SK-N-SH (cell line): ENCODE data around the gene PCYT2. TPM values are rescaled to one million over a fixed set of nuclear protein-coding genes. Genes with fewer than 3 reads are reported as not detected.

Experiments used
- CTCF ChIA-PET: fragments of 300-600, 350-600 bp; formaldehyde crosslinking; extraction: SDS; loops from one replicate; lab custom pipeline; 2021; lab: Yijun Ruan, JAX
- POLR2A ChIA-PET: fragments of 350-600 bp; sonication (Branson Sonifier 250); formaldehyde crosslinking; extraction: SDS; loops from one replicate; lab custom pipeline; 2020; ENCODE audit warnings: antibody characterized with exemption, inconsistent platforms; lab: Yijun Ruan, JAX
- DNase-seq: peaks from one replicate; pipeline ENCODE4 v3.0.0; 2012
- H2AFZ ChIP-seq: fragments of 200-600 bp; sonication (generic); 2 replicates; pipeline ENCODE4 v1.8.1; 2016; ENCODE audit warnings: antibody characterized with exemption, mild to moderate bottlenecking, low read depth
- H3F3A ChIP-seq: fragments of 200-600 bp; sonication (generic); replicated peaks from 2 replicates; pipeline ENCODE3; 2016; ENCODE audit warnings: antibody characterized with exemption, mild to moderate bottlenecking; ENCODE audit not compliant: insufficient read depth
- H3K27ac ChIP-seq, 2 experiments: fragments of 200-500 bp in 1 of 2; fragments of 200-600 bp in 1 of 2; sonication (Bioruptor generic) in 1 of 2; sonication (generic), shearing (Covaris generic) in 1 of 2; 2 replicates each; pipeline versions ENCODE4 v1.5.1 to v1.6.1; 2014 to 2016; ENCODE audit warnings: low read depth in 2 of 2, inconsistent platforms in 1 of 2, low read length in 1 of 2, mild to moderate bottlenecking in 1 of 2, mixed read lengths in 1 of 2
- H3K27me3 ChIP-seq: fragments of 200-600 bp; sonication (generic), shearing (Covaris generic); 2 replicates; pipeline ENCODE4 v1.6.1; 2016; ENCODE audit warnings: mixed run types; ENCODE audit not compliant: insufficient read depth
- H3K36me3 ChIP-seq, 2 experiments: fragments of 200-500 bp in 1 of 2; fragments of 200-600 bp in 1 of 2; sonication (Bioruptor generic) in 1 of 2; sonication (generic) in 1 of 2; replicated peaks in 1 of 2; 2 replicates each; pipeline versions ENCODE3 to v1.5.1; 2014 to 2016; ENCODE audit warnings: low read length in 1 of 2, mild to moderate bottlenecking in 1 of 2; ENCODE audit not compliant: insufficient read depth in 2 of 2, control insufficient read depth in 1 of 2
- H3K4me1 ChIP-seq, 2 experiments: fragments of 200-500 bp in 1 of 2; fragments of 200-600 bp in 1 of 2; sonication (Bioruptor generic) in 1 of 2; sonication (generic), shearing (Covaris generic) in 1 of 2; 2 replicates each; pipeline versions ENCODE4 v1.5.1 to v1.6.1; 2014 to 2016; ENCODE audit warnings: low read depth in 1 of 2, low read length in 1 of 2, mixed run types in 1 of 2; ENCODE audit not compliant: insufficient read depth in 2 of 2, control insufficient read depth in 1 of 2
- H3K4me2 ChIP-seq: fragments of 200-600 bp; sonication (generic), shearing (Covaris generic); 2 replicates; pipeline ENCODE4 v1.6.1; 2017; ENCODE audit warnings: mixed run types
- H3K4me3 ChIP-seq, 2 experiments: fragments of 200-500 bp in 1 of 2; fragments of 200-600 bp in 1 of 2; sonication (Bioruptor generic) in 1 of 2; sonication (generic), shearing (Covaris generic) in 1 of 2; 2 replicates each; pipeline versions ENCODE4 v1.5.1 to v1.8.1; 2014 to 2016; ENCODE audit warnings: low read depth in 2 of 2, inconsistent platforms in 1 of 2, low read length in 1 of 2, mild to moderate bottlenecking in 1 of 2, mixed read lengths in 1 of 2, moderate library complexity in 1 of 2
- H3K79me2 ChIP-seq: fragments of 200-600 bp; sonication (generic); 2 replicates; pipeline ENCODE4 v1.8.1; 2017; ENCODE audit warnings: mild to moderate bottlenecking; ENCODE audit not compliant: insufficient read depth
- H3K9ac ChIP-seq: fragments of 200-600 bp; sonication (generic); 2 replicates; pipeline ENCODE4 v1.6.1; 2017; ENCODE audit warnings: mixed run types
- H3K9me2 ChIP-seq: fragments of 200-600 bp; sonication (generic); 2 replicates; pipeline ENCODE4 v1.6.1; 2017; ENCODE audit warnings: mixed run types
- H3K9me3 ChIP-seq: fragments of 200-600 bp; sonication (generic); 2 replicates; pipeline ENCODE4 v1.6.1; 2017; ENCODE audit warnings: mixed run types, mild to moderate bottlenecking, moderate library complexity
- H4K20me1 ChIP-seq: fragments of 200-600 bp; sonication (generic); 2 replicates; pipeline ENCODE4 v1.6.1; 2017; ENCODE audit warnings: mild to moderate bottlenecking, mixed run types; ENCODE audit not compliant: insufficient read depth
- CHD2 ChIP-seq: fragments of 150-350 bp; IDR thresholded peaks from 2 replicates; pipeline ENCODE4 v1.6.1; 2018; ENCODE audit warnings: low read length; ENCODE audit not compliant: partially characterized antibody
- ELF1 ChIP-seq: IDR thresholded peaks from 2 replicates; pipeline ENCODE4 v1.4.0; 2012
- FOSL2 ChIP-seq: IDR thresholded peaks from 2 replicates; pipeline ENCODE4 v1.4.0; 2012; ENCODE audit warnings: low read depth, mild to moderate bottlenecking, moderate library complexity, borderline replicate concordance
- GABPA ChIP-seq: IDR thresholded peaks from 2 replicates; pipeline ENCODE4 v1.4.0; 2012; ENCODE audit warnings: low read depth, mild to moderate bottlenecking
- MXI1 ChIP-seq: IDR thresholded peaks from 2 replicates; pipeline ENCODE4 v1.6.1; 2012; ENCODE audit warnings: mild to moderate bottlenecking, low read depth, low read length, improper control_type of control experiment
- NRF1 ChIP-seq: IDR thresholded peaks from 2 replicates; pipeline ENCODE4 v1.6.1; 2012; ENCODE audit warnings: low read depth, mild to moderate bottlenecking, low read length
- POLR2AphosphoS5 ChIP-seq: IDR thresholded peaks from 2 replicates; pipeline ENCODE4 v1.6.1; 2012; ENCODE audit warnings: low read depth, low read length
- RFX5 ChIP-seq: IDR thresholded peaks from 2 replicates; pipeline ENCODE4 v1.6.1; 2012; ENCODE audit warnings: mild to moderate bottlenecking, improper control_type of control experiment, low read length
- RXRA ChIP-seq: IDR thresholded peaks from 2 replicates; pipeline ENCODE4 v1.4.0; 2012; ENCODE audit warnings: low read depth, mild to moderate bottlenecking, borderline replicate concordance
- SIN3A ChIP-seq: IDR thresholded peaks from 2 replicates; pipeline ENCODE4 v1.6.1; 2012; ENCODE audit warnings: low read depth, mild to moderate bottlenecking, low read length, moderate library complexity, borderline replicate concordance
- TAF1 ChIP-seq: IDR thresholded peaks from 2 replicates; pipeline ENCODE4 v1.6.1; 2012; ENCODE audit warnings: low read depth, mild to moderate bottlenecking, low read length, moderate library complexity, borderline replicate concordance
- TCF12 ChIP-seq: IDR thresholded peaks from 2 replicates; pipeline ENCODE4 v1.4.0; 2012
- TEAD4 ChIP-seq: IDR thresholded peaks from 2 replicates; pipeline ENCODE4 v1.4.0; 2012; ENCODE audit warnings: mild to moderate bottlenecking, borderline replicate concordance; ENCODE audit not compliant: insufficient read depth
- USF1 ChIP-seq: IDR thresholded peaks from 2 replicates; pipeline ENCODE4 v1.4.0; 2012; ENCODE audit warnings: low read depth, borderline replicate concordance
- YY1 ChIP-seq: IDR thresholded peaks from 2 replicates; pipeline ENCODE4 v1.4.0; 2012; ENCODE audit warnings: low read depth, mild to moderate bottlenecking
- WGBS: methylation state at CpG from one replicate; pipeline ENCODE4 v1.1.6; 2017; ENCODE audit warnings: low lambda C conversion rate; 5-methylcytosine and 5-hydroxymethylcytosine counted together
- polyA plus RNA-seq, 3 experiments: library from polyadenylated mRNA; depleted of rRNA; stranded (reverse); fragments of >200 nt; gene quantifications; 2 replicates each; pipeline ENCODE4 v1.2.3, GENCODE V29; 2012
- TF ChIP-seq, protein P1 (sequence below): fragments of 200-600 bp; sonication (generic); IDR thresholded peaks from 2 replicates; pipeline ENCODE4 v1.6.1; 2017; ENCODE audit warnings: antibody characterized with exemption, mild to moderate bottlenecking, moderate library complexity
- TF ChIP-seq, protein P2 (sequence below): IDR thresholded peaks from 2 replicates; pipeline ENCODE4 v1.4.0; 2012; ENCODE audit warnings: low read depth
- TF ChIP-seq, protein P3 (sequence below): fragments of 150-350 bp; IDR thresholded peaks from 2 replicates; pipeline ENCODE4 v1.6.1; 2016; ENCODE audit warnings: mild to moderate bottlenecking, low read depth, low read length
- TF ChIP-seq, protein P4 (sequence below): IDR thresholded peaks from 2 replicates; pipeline ENCODE4; 2012

PCYT2 gene
- polyA plus RNA-seq, 1 of the 3 experiments (the other 2 are of a cell fraction) = 46.2 TPM

DNA sequence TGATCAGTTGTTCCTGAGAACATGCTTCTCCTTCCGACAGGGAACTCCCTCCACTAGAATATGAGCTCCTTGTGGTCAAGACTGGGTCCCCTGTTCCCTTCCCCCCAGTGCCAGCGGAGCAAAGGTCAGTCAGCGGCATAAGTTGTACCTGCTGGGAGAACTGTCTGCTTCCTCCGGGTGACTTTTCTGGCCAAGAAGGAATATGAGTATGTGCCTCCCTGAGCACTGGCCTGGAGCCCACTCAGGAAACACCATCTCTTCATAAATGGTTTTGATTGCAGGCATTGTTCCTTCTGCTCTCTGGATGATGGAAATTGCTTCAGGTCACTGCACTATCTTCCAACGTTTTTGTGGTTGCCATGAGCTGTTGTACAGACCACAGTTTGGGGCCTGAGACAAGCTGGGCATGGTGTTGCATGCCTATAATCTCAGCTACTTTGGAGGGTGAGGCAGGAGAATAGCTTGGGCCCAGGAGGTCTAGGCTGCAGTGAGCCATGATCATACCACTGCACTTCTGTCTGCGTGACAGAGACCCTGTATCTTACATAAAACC, 48.0 kb downstream of the PCYT2 start (continued):
- TF ChIP-seq, protein P1, sequence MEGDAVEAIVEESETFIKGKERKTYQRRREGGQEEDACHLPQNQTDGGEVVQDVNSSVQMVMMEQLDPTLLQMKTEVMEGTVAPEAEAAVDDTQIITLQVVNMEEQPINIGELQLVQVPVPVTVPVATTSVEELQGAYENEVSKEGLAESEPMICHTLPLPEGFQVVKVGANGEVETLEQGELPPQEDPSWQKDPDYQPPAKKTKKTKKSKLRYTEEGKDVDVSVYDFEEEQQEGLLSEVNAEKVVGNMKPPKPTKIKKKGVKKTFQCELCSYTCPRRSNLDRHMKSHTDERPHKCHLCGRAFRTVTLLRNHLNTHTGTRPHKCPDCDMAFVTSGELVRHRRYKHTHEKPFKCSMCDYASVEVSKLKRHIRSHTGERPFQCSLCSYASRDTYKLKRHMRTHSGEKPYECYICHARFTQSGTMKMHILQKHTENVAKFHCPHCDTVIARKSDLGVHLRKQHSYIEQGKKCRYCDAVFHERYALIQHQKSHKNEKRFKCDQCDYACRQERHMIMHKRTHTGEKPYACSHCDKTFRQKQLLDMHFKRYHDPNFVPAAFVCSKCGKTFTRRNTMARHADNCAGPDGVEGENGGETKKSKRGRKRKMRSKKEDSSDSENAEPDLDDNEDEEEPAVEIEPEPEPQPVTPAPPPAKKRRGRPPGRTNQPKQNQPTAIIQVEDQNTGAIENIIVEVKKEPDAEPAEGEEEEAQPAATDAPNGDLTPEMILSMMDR = no peak
- TF ChIP-seq, protein P2, sequence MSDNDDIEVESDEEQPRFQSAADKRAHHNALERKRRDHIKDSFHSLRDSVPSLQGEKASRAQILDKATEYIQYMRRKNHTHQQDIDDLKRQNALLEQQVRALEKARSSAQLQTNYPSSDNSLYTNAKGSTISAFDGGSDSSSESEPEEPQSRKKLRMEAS = no peak
- TF ChIP-seq YY1 (no peak), CHD2 (no peak), ELF1 (no peak), USF1 (no peak)

- under 1% methylated on average over 59 of the region's 74 CpGs for WGBS
- TF ChIP-seq, protein P3, sequence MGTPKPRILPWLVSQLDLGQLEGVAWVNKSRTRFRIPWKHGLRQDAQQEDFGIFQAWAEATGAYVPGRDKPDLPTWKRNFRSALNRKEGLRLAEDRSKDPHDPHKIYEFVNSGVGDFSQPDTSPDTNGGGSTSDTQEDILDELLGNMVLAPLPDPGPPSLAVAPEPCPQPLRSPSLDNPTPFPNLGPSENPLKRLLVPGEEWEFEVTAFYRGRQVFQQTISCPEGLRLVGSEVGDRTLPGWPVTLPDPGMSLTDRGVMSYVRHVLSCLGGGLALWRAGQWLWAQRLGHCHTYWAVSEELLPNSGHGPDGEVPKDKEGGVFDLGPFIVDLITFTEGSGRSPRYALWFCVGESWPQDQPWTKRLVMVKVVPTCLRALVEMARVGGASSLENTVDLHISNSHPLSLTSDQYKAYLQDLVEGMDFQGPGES = peak; percentile 100
- TF ChIP-seq TCF12 = no peak
- TF ChIP-seq POLR2AphosphoS5 = peak; percentile 97
- peak; percentile 97 for TF ChIP-seq MXI1
- no peak for TF ChIP-seq TEAD4
- TF ChIP-seq RFX5 = peak; percentile 93
- TF ChIP-seq ELF1 = peak; percentile 91
- TF ChIP-seq TAF1 = peak; percentile 89
- TF ChIP-seq RXRA = no peak
- peak; percentile 88 for TF ChIP-seq YY1
- TF ChIP-seq SIN3A = peak; percentile 93; the same call in 1 of the 2 replicates
- peak; percentile 92 for TF ChIP-seq GABPA
- peak; percentile 60; the same call in 1 of the 2 replicates for TF ChIP-seq USF1
- peak; percentile 96 for TF ChIP-seq CHD2
- peak; percentile 96 for TF ChIP-seq NRF1
- TF ChIP-seq, protein P4, sequence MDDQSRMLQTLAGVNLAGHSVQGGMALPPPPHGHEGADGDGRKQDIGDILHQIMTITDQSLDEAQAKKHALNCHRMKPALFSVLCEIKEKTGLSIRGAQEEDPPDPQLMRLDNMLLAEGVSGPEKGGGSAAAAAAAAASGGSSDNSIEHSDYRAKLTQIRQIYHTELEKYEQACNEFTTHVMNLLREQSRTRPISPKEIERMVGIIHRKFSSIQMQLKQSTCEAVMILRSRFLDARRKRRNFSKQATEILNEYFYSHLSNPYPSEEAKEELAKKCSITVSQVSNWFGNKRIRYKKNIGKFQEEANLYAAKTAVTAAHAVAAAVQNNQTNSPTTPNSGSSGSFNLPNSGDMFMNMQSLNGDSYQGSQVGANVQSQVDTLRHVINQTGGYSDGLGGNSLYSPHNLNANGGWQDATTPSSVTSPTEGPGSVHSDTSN = peak; percentile 96
- TF ChIP-seq, protein P2 = peak; percentile 96
- no peak for TF ChIP-seq FOSL2
Measured at GRCh38 chr17:81860756-81861568, 50.2 kb downstream of the PCYT2 start.

More at GRCh38 chr17:81860756-81861568, 50.2 kb downstream of the PCYT2 start:
- Histone ChIP-seq H4K20me1 (peaks cover 53% of the 10 kb centered on the region), H3F3A (peaks cover 27% of the 10 kb centered on the region), H3K27ac (peak overlapping the region; percentile 90 to 92), H3K79me2 (peaks cover 94% of the 10 kb centered on the region), H2AFZ (peak overlapping the region; percentile 52; the same call in 1 of the 2 replicates), H3K4me2 (peak overlapping the region; percentile 99), H3K27me3 (no peaks in the 10 kb centered on the region), H3K9ac (peak overlapping the region; percentile 98), H3K9me2 (no peaks in the 10 kb centered on the region), H3K9me3 (no peaks in the 10 kb centered on the region), H3K4me1 (peaks cover 28 to 37% of the 10 kb centered on the region in 2 experiments), H3K4me3 (peak overlapping the region; percentile 77 to 95), H3K36me3 (peaks cover 31 to 60% of the 10 kb centered on the region in 2 experiments)
- CTCF ChIA-PET = interaction anchor here (0.7 to 3.6 kb wide), 6 partner anchors 9 to 148 kb away, joined by 3 to 13 read pairs (median 6); partner anchors contain the start of genes ARHGDIA and SLC25A10
- peak; percentile 100 for DNase-seq
- POLR2A ChIA-PET = interaction anchor here (0.6 to 2.3 kb wide), 9 partner anchors 9 to 178 kb away, joined by 3 to 16 read pairs (median 3); partner anchors contain the start of genes ALYREF, ANAPC11, ARHGDIA and MRPL12
